PC-3 (cell line): ENCODE results near the gene ADORA1. TPM values are rescaled to one million over a fixed set of nuclear protein-coding genes. Genes with fewer than 3 reads are reported as not detected.

Experiments
- ATAC-seq: fragments of 200-7000 bp; cut with Tn5 transposase; 2 replicates; pipeline ENCODE4 v1.9.1; 2020; ENCODE audit warnings: mild to moderate bottlenecking, moderate library complexity
- BruUV-seq: library from RNA; stranded (reverse); fragments of 400-500 nt; replicated peaks from 2 replicates; lab custom pipeline; 2021; lab: Mats Ljungman, UMichigan
- CTCF ChIA-PET: fragments of 300-600 bp; sonication (Branson Sonifier 250); formaldehyde crosslinking; loops from one replicate; lab custom pipeline; 2022; ENCODE audit warnings: antibody characterized with exemption; lab: Charles Lee
- POLR2A ChIA-PET: fragments of 300-600 bp; sonication (Branson Sonifier 250); formaldehyde crosslinking; loops from one replicate; lab custom pipeline; 2022; ENCODE audit warnings: antibody characterized with exemption; ENCODE audit not compliant: unreplicated experiment; lab: Charles Lee
- DNase-seq: peaks from one replicate; pipeline ENCODE4 v3.0.0-alpha.2; 2015
- H2AFZ ChIP-seq: fragments of 300-600 bp; sonication (generic); 2 replicates; pipeline ENCODE4 v1.6.0; 2016; ENCODE audit warnings: antibody characterized with exemption, low read length
- H3F3A ChIP-seq: fragments of 300-600 bp; sonication (generic); one replicate; pipeline ENCODE4 v1.6.0; 2017; ENCODE audit warnings: antibody characterized with exemption, low read length, control low read depth, mild to moderate bottlenecking; ENCODE audit not compliant: unreplicated experiment
- H3K27ac ChIP-seq: fragments of 300-600 bp; sonication (generic); 2 replicates; pipeline ENCODE4 v1.5.1; 2016; ENCODE audit warnings: mild to moderate bottlenecking, low read length
- H3K27me3 ChIP-seq: fragments of 300-600 bp; sonication (generic); 2 replicates; pipeline ENCODE4 v1.6.1; 2016; ENCODE audit warnings: low read length, mixed read lengths
- H3K36me3 ChIP-seq: fragments of 300-600 bp; sonication (generic); 2 replicates; pipeline ENCODE4 v1.6.1; 2016; ENCODE audit warnings: low read depth, mixed run types, low read length, mixed read lengths
- H3K4me1 ChIP-seq: fragments of 300-600 bp; sonication (generic); 2 replicates; pipeline ENCODE4 v1.5.1; 2016; ENCODE audit warnings: low read length; ENCODE audit not compliant: insufficient read depth
- H3K4me2 ChIP-seq: fragments of 300-600 bp; sonication (generic); 2 replicates; pipeline ENCODE4 v1.6.0; 2016; ENCODE audit warnings: low read length
- H3K4me3 ChIP-seq: fragments of 300-600 bp; sonication (generic); 2 replicates; pipeline ENCODE4 v1.5.1; 2016; ENCODE audit warnings: mild to moderate bottlenecking, low read length, mixed read lengths
- H3K79me2 ChIP-seq: fragments of 300-600 bp; sonication (generic); 2 replicates; pipeline ENCODE4 v1.6.1; 2017; ENCODE audit warnings: low read length, mixed read lengths
- H3K9ac ChIP-seq: fragments of 300-600 bp; sonication (generic); 2 replicates; pipeline ENCODE4 v1.6.0; 2016; ENCODE audit warnings: mild to moderate bottlenecking, low read length
- H3K9me2 ChIP-seq: fragments of 300-600 bp; sonication (generic); replicated peaks from 2 replicates; pipeline ENCODE4 v1.6.1; 2016; ENCODE audit warnings: mixed run types, low read length, mixed read lengths
- H3K9me3 ChIP-seq: fragments of 300-600 bp; sonication (generic); 2 replicates; pipeline ENCODE4 v1.6.1; 2016; ENCODE audit warnings: low read length, mixed read lengths
- H4K20me1 ChIP-seq: fragments of 300-600 bp; sonication (generic); 2 replicates; pipeline ENCODE4 v1.6.1; 2016; ENCODE audit warnings: low read length, mixed read lengths
- EZH2 ChIP-seq: fragments of 300-600 bp; sonication (generic); IDR thresholded peaks from one replicate; pipeline ENCODE4 v1.6.1; 2017; ENCODE audit warnings: antibody characterized with exemption, mild to moderate bottlenecking, low read length; ENCODE audit not compliant: unreplicated experiment
- EZH2phosphoT487 ChIP-seq: fragments of 300-600 bp; sonication (generic); IDR thresholded peaks from 2 replicates; pipeline ENCODE4 v1.6.1; 2018; ENCODE audit warnings: mild to moderate bottlenecking, antibody characterized with exemption, low read length, borderline replicate concordance
- intact Hi-C: fragments of 100-400 bp; cut with micrococcal nuclease; formaldehyde crosslinking; loops from 2 replicates; pipeline ENCODE4 v1.9.0; 2023
- total RNA-seq: library from RNA; depleted of rRNA; stranded (reverse); fragments of >200 nt; gene quantifications from 2 replicates; pipeline ENCODE4 v1.2.3, GENCODE V29; 2014
- TF ChIP-seq, protein P1 (sequence below): fragments of 300-600 bp; sonication (generic); conservative IDR thresholded peaks from 2 replicates; pipeline ENCODE4 v1.5.1; 2017; ENCODE audit warnings: antibody characterized with exemption, low read depth, mild to moderate bottlenecking, low read length

The ADORA1 gene
- total RNA-seq, 1 experiment from 2014 or later, result 1.4 TPM

DNA sequence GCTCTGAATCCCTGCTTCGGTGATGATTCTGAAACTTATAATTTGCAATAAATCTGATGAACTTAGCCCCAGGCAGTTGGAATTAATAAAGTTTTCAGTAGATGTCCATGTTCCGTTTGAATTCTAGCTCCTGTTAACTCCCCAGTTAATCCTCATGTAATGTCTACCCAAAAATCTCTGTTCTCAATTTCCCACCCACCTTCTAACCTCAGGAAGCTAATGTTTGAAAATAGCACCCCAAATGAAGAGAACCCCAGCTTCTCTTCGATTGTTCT lies 45.4 kb upstream of the ADORA1 start:
- no peaks in the 10 kb centered on the region for H3K9me2 ChIP-seq
- no peaks in the 10 kb centered on the region for H3K4me1 ChIP-seq
- no peak overlapping the region for H3K9ac ChIP-seq
- no peaks in the 10 kb centered on the region for H3K79me2 ChIP-seq
- no peak overlapping the region for H3K4me2 ChIP-seq
- intact Hi-C loops, result no loop called here
- no TSS peak for BruUV-seq
- H3K27me3 ChIP-seq, result peaks cover 26% of the 10 kb centered on the region
- DNase-seq, result no peak
- H3F3A ChIP-seq, result no peaks in the 10 kb centered on the region
- no peaks in the 10 kb centered on the region for H3K36me3 ChIP-seq
- H2AFZ ChIP-seq, result no peak overlapping the region
- no peaks in the 10 kb centered on the region for H4K20me1 ChIP-seq
- no peak overlapping the region for H3K27ac ChIP-seq
- ATAC-seq, result no peak
- CTCF ChIA-PET, result no interaction called here
- no peaks in the 10 kb centered on the region for H3K9me3 ChIP-seq
- no peak for TF ChIP-seq EZH2phosphoT487
- no peak for TF ChIP-seq EZH2
- TF ChIP-seq, protein P1, sequence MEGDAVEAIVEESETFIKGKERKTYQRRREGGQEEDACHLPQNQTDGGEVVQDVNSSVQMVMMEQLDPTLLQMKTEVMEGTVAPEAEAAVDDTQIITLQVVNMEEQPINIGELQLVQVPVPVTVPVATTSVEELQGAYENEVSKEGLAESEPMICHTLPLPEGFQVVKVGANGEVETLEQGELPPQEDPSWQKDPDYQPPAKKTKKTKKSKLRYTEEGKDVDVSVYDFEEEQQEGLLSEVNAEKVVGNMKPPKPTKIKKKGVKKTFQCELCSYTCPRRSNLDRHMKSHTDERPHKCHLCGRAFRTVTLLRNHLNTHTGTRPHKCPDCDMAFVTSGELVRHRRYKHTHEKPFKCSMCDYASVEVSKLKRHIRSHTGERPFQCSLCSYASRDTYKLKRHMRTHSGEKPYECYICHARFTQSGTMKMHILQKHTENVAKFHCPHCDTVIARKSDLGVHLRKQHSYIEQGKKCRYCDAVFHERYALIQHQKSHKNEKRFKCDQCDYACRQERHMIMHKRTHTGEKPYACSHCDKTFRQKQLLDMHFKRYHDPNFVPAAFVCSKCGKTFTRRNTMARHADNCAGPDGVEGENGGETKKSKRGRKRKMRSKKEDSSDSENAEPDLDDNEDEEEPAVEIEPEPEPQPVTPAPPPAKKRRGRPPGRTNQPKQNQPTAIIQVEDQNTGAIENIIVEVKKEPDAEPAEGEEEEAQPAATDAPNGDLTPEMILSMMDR, result no peak
- POLR2A ChIA-PET, result no interaction called here
- H3K4me3 ChIP-seq, result no peak overlapping the region

DNA sequence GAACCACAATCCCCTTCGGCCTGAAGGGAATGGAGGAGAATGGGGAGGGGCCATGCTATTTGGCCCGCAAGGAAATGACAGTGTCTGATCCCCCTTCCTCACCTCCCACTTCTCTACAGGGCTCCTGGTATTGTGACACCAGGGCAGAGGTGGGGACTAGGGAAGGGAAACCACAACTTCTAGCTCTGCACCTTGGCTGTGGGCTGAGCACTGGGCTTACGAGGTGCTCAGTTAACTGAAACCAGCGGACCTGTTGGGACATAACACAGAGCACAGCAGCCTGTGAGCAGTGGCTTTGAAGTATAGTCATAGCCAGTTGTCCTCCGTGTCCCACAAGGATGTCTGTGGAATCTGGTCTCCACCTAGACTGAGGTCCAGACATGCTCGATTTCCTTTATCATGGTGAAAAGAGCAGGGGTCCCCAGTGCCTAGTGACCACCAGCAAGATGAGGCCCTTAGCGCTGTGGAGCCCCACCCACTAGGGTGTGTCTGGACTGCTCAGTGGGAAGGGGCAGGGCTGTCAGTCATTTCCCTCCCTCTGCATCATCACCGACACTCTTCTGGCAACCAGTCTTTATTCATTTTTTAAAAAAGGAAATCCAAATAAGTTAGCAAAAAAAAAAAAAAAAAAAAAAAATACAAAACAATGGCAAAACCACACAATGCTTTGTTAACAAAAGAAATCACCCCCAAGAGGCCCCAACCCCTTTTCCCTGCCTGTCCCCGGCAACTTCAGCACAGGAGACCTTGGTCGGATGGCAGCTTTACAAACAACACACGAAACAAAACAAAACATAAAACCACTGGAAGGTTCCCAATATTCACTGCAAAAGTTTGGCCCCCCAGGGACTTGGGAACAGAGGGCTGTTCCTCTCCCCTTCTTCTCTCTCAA lies 44.7 kb upstream of the ADORA1 start:
- Histone ChIP-seq H3K9me3 (no peaks in the 10 kb centered on the region), H3K36me3 (no peaks in the 10 kb centered on the region), H2AFZ (no peak overlapping the region), H3K4me3 (no peak overlapping the region), H3K4me1 (no peaks in the 10 kb centered on the region), H3F3A (no peaks in the 10 kb centered on the region), H3K9ac (no peak overlapping the region), H3K79me2 (no peaks in the 10 kb centered on the region), H4K20me1 (no peaks in the 10 kb centered on the region), H3K27ac (no peak overlapping the region), H3K4me2 (no peak overlapping the region), H3K27me3 (peaks cover 29% of the 10 kb centered on the region), H3K9me2 (no peaks in the 10 kb centered on the region)
- DNase-seq (no peak), ATAC-seq (no peak)
- POLR2A ChIA-PET, result no interaction called here
- no TSS peak for BruUV-seq
- CTCF ChIA-PET, result no interaction called here
- intact Hi-C loops, result no loop called here
- TF ChIP-seq, protein P1, result no peak
- TF ChIP-seq EZH2phosphoT487 (no peak), EZH2 (no peak)

DNA sequence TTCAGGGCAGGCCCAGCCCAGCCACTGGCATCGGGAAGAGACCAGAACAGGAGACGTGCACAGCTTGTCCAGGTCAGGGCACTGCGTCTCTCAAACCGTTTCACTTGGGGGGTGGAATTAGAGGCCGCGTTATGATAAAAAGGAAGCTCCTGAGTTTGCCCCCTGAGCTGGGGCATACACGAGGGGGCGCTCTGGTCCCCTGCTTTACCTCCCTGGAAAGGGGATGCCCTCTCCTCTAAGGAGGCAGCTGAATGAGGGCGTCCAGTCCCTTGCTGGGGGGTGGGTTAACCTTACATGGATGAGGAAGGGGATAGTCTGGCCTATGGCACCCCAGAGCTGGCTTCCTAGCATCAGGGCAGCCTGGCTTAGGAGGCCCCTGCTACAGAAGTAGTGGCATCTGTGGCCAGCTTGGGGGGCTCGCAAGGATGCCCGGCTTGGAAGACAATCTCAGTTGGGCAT lies 44.0 kb upstream of the ADORA1 start:
- POLR2A ChIA-PET, result no interaction called here
- H3F3A ChIP-seq, result no peaks in the 10 kb centered on the region
- no peaks in the 10 kb centered on the region for H3K79me2 ChIP-seq
- intact Hi-C loops, result no loop called here
- no peak overlapping the region for H3K4me2 ChIP-seq
- peaks cover 29% of the 10 kb centered on the region for H3K27me3 ChIP-seq
- TF ChIP-seq, protein P1, result peak; percentile 41
- TF ChIP-seq EZH2phosphoT487, result no peak
- TF ChIP-seq EZH2, result no peak
- H4K20me1 ChIP-seq, result no peaks in the 10 kb centered on the region
- no peak overlapping the region for H3K27ac ChIP-seq
- H3K9me3 ChIP-seq, result no peaks in the 10 kb centered on the region
- no peak overlapping the region for H2AFZ ChIP-seq
- H3K4me1 ChIP-seq, result no peaks in the 10 kb centered on the region
- no peaks in the 10 kb centered on the region for H3K36me3 ChIP-seq
- no peak overlapping the region for H3K4me3 ChIP-seq
- DNase-seq (no peak), ATAC-seq (no peak)
- H3K9me2 ChIP-seq, result no peaks in the 10 kb centered on the region
- H3K9ac ChIP-seq, result no peak overlapping the region
- BruUV-seq, result no TSS peak
- CTCF ChIA-PET, result no interaction called here
